HFFc6 (cell line): ENCODE measurements around the gene CEP131. TPM values are rescaled to one million over a fixed set of nuclear protein-coding genes. Genes with fewer than 3 reads are reported as not detected.
A peak's percentile ranks its signal among the peaks of the same experiment; 100 is the strongest.

Experiments used
- DNase-seq: peaks from one replicate; pipeline ENCODE4 v3.0.0-alpha.2; 2018
- H3K27ac Mint-ChIP-seq: 2 replicates; pipeline ENCODE4 v1.8.0; 2020; ENCODE audit warnings: mild to moderate bottlenecking, mixed read lengths
- H3K27me3 Mint-ChIP-seq: 2 replicates; pipeline ENCODE4 v1.8.0; 2021; ENCODE audit warnings: mild to moderate bottlenecking, moderate library complexity, mixed read lengths; ENCODE audit not compliant: insufficient read depth
- H3K36me3 Mint-ChIP-seq: 2 replicates; pipeline ENCODE4 v1.8.0; 2021; ENCODE audit warnings: low read depth, mixed read lengths
- H3K4me1 Mint-ChIP-seq: 2 replicates; pipeline ENCODE4 v1.8.0; 2020; ENCODE audit warnings: low read depth, mixed read lengths
- H3K4me3 Mint-ChIP-seq: 2 replicates; pipeline ENCODE4 v1.8.0; 2020; ENCODE audit warnings: mild to moderate bottlenecking, moderate library complexity, mixed read lengths
- H3K9me3 Mint-ChIP-seq: 2 replicates; pipeline ENCODE4 v1.8.0; 2020; ENCODE audit warnings: mild to moderate bottlenecking, mixed read lengths
- CTCF ChIP-seq: fragments of 200-600 bp; sonication (generic); IDR thresholded peaks from 2 replicates; pipeline ENCODE4 v1.5.0; 2021; ENCODE audit warnings: antibody characterized with exemption, mild to moderate bottlenecking
- total RNA-seq, 6 experiments: library from RNA; stranded (reverse); fragmentation: NEBNext Ultra II Directional; extraction: Animal tissue kit (Norgen Biotek cat#: 25700); gene quantifications; 2 replicates in 1 of 6; 3 replicates in 5 of 6; pipeline ENCODE4 v1.2.3, GENCODE V29; 2021

CEP131 gene
- total RNA-seq, 6 experiments from 2014 or later = 8.3 to 13.2 (median 10.7) TPM

GRCh38 chr17:81254955-81255717, 32.4 kb upstream of the CEP131 start:
- peaks cover 17% of the 10 kb centered on the region; the same call in 1 of the 2 replicates for H3K4me1 Mint-ChIP-seq
- peak; percentile 77 for DNase-seq
- H3K36me3 Mint-ChIP-seq = no peaks in the 10 kb centered on the region
- no peak overlapping the region; the same call in 1 of the 2 replicates for H3K4me3 Mint-ChIP-seq
- peaks cover 2% of the 10 kb centered on the region; the same call in 1 of the 2 replicates for H3K27me3 Mint-ChIP-seq
- no peak overlapping the region; the same call in 1 of the 2 replicates for H3K27ac Mint-ChIP-seq
- no peaks in the 10 kb centered on the region for H3K9me3 Mint-ChIP-seq
- TF ChIP-seq CTCF = peak; percentile 70

- DNase-seq = no peak
- Mint-ChIP-seq H3K27me3 (peaks cover 2% of the 10 kb centered on the region; the same call in 1 of the 2 replicates), H3K36me3 (0 out of 2 replicates have a peak, but pooled peaks cover 5% of the 10 kb centered on the region), H3K9me3 (peaks cover under 1% of the 10 kb centered on the region; the same call in 1 of the 2 replicates), H3K4me1 (peaks cover 17% of the 10 kb centered on the region; the same call in 1 of the 2 replicates), H3K27ac (peak overlapping the region; percentile 39), H3K4me3 (no peak overlapping the region)
- TF ChIP-seq CTCF = peak; percentile 93
Observed at GRCh38 chr17:81253358-81254131, 30.8 kb upstream of the CEP131 start.

GRCh38 chr17:81252987-81253329, 30.2 kb upstream of the CEP131 start:
- peaks cover 17% of the 10 kb centered on the region; the same call in 1 of the 2 replicates for H3K4me1 Mint-ChIP-seq
- peaks cover 2% of the 10 kb centered on the region; the same call in 1 of the 2 replicates for H3K27me3 Mint-ChIP-seq

GRCh38 chr17:81252326-81252986, 29.7 kb upstream of the CEP131 start:
- Mint-ChIP-seq H3K27ac (no peak overlapping the region), H3K9me3 (peaks cover 4% of the 10 kb centered on the region; the same call in 1 of the 2 replicates), H3K4me1 (peaks cover 17% of the 10 kb centered on the region; the same call in 1 of the 2 replicates), H3K36me3 (0 out of 2 replicates have a peak, but pooled peaks cover 5% of the 10 kb centered on the region), H3K27me3 (peaks cover 2% of the 10 kb centered on the region; the same call in 1 of the 2 replicates), H3K4me3 (no peak overlapping the region)
- no peak for TF ChIP-seq CTCF
- DNase-seq = no peak

More at GRCh38 chr17:81252987-81253329, 30.2 kb upstream of the CEP131 start:
- Mint-ChIP-seq H3K9me3 (peaks cover 4% of the 10 kb centered on the region; the same call in 1 of the 2 replicates), H3K27ac (peak overlapping the region; percentile 39), H3K36me3 (0 out of 2 replicates have a peak, but pooled peaks cover 5% of the 10 kb centered on the region), H3K4me3 (no peak overlapping the region)
- TF ChIP-seq CTCF = no peak
- no peak for DNase-seq

GRCh38 chr17:81251709-81252301, 29.0 kb upstream of the CEP131 start:
- 0 out of 2 replicates have a peak, but pooled peaks cover 5% of the 10 kb centered on the region for H3K36me3 Mint-ChIP-seq
- no peak overlapping the region for H3K4me3 Mint-ChIP-seq
- no peak for DNase-seq
- 0 out of 2 replicates have a peak, but pooled peaks cover 1% of the 10 kb centered on the region for H3K27me3 Mint-ChIP-seq
- no peak for TF ChIP-seq CTCF
- H3K4me1 Mint-ChIP-seq = peaks cover 15% of the 10 kb centered on the region; the same call in 1 of the 2 replicates
- peaks cover 4% of the 10 kb centered on the region; the same call in 1 of the 2 replicates for H3K9me3 Mint-ChIP-seq
- H3K27ac Mint-ChIP-seq = no peak overlapping the region
